ENCODE measurements around the gene TOP1. TPM values are rescaled to one million over a fixed set of nuclear protein-coding genes. Genes with fewer than 3 reads are reported as not detected.

TOP1 gene
- polyA plus RNA-seq, 1 experiment = 4.0 TPM

DNA sequence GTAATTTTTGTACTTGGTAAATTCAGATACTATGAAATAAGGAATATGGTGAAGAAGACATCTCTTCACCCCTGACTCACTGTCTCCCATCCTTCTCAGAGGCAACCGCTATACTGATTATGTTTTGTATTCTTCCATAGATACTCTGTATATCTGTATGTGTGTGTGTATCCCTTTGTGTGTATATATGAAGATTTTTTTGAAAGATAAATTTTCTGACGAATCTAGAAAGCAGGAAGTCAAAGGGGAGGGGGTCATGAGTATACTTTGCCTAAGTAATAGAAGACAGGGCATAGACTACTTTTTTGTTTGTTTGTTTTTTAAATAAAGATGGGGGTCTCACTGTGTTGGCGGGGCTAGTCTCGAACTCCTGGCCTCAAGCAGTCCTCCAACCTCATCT is 48.2 kb downstream of the TOP1 start:
- ChIA-PET CTCF (interaction anchor here (1.0 to 2.9 kb wide), 4 partner anchors 19 to 86 kb away, joined by 3 to 24 read pairs (median 4); no protein-coding TSS in a partner anchor), POLR2A (no interaction called here)
- H3K27me3 ChIP-seq (ENCODE audit: control insufficient read depth, insufficient read depth, low read length) = no peaks in the 10 kb centered on the region
- H3K4me3 ChIP-seq (ENCODE audit: low read depth, low read length) = no peak overlapping the region
- H3K36me3 ChIP-seq (ENCODE audit: control insufficient read depth, insufficient read depth, low read length) = no peaks in the 10 kb centered on the region; the same call in 1 of the 2 replicates
- no peak for TF ChIP-seq CTCF (IDR thresholded peaks at IDR 0.05; ENCODE audit: insufficient read depth, low read depth, low read length)
- no peak for DNase-seq (ENCODE audit: low read depth)

- ChIA-PET CTCF (interaction anchor here (0.6 to 2.9 kb wide), 9 partner anchors 14 to 115 kb away, joined by 3 to 24 read pairs (median 4); no protein-coding TSS in a partner anchor), POLR2A (no interaction called here)
- Histone ChIP-seq H3K27me3 (ENCODE audit: control insufficient read depth, insufficient read depth, low read length) (no peaks in the 10 kb centered on the region), H3K36me3 (ENCODE audit: control insufficient read depth, insufficient read depth, low read length) (no peaks in the 10 kb centered on the region; the same call in 1 of the 2 replicates), H3K4me3 (ENCODE audit: low read depth, low read length) (no peak overlapping the region)
- peak; percentile 68 for TF ChIP-seq CTCF (IDR thresholded peaks at IDR 0.05; ENCODE audit: insufficient read depth, low read depth, low read length)
- peak; percentile 36 for DNase-seq (ENCODE audit: low read depth)
Observed at GRCh38 chr20:41078329-41078728, 49.7 kb downstream of the TOP1 start.

- no peak for TF ChIP-seq CTCF (IDR thresholded peaks at IDR 0.05; ENCODE audit: insufficient read depth, low read depth, low read length)
- ChIA-PET CTCF (interaction anchor here (0.6 to 2.9 kb wide), 11 partner anchors 9 to 116 kb away, joined by 3 to 24 read pairs (median 4); no protein-coding TSS in a partner anchor), POLR2A (interaction anchor here (0.9 kb wide), 1 partner anchor 90 kb away, joined by 3 read pairs; no protein-coding TSS in a partner anchor)
- H3K27me3 ChIP-seq (ENCODE audit: control insufficient read depth, insufficient read depth, low read length) = no peaks in the 10 kb centered on the region
- DNase-seq (ENCODE audit: low read depth) = no peak
- H3K4me3 ChIP-seq (ENCODE audit: low read depth, low read length) = no peak overlapping the region
- no peaks in the 10 kb centered on the region; the same call in 1 of the 2 replicates for H3K36me3 ChIP-seq (ENCODE audit: control insufficient read depth, insufficient read depth, low read length)
Observed at GRCh38 chr20:41079066-41079465, 50.4 kb downstream of the TOP1 start.

DNA sequence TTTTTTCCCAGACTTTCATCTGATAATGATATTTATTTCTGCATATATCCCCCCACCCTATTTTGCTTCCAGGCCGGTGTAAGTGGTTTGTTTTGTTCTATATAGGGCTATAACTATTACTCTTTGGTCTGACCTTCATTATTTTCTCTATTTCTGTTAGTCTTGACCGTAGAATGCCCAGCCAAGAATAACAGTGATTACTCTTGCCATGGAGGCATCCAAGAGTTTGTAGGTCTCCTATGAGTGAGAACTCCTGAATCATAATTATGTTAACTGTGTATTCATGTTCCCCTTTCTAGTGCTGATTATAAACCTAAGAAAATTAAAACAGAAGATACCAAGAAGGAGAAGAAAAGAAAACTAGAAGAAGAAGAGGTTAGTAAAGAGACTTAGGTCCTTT is 52.2 kb downstream of the TOP1 start:
- H3K36me3 ChIP-seq (ENCODE audit: control insufficient read depth, insufficient read depth, low read length) = peaks cover 4% of the 10 kb centered on the region
- no peak overlapping the region for H3K4me3 ChIP-seq (ENCODE audit: low read depth, low read length)
- TF ChIP-seq CTCF (IDR thresholded peaks at IDR 0.05; ENCODE audit: insufficient read depth, low read depth, low read length) = no peak
- POLR2A ChIA-PET = no interaction called here
- no peak for DNase-seq (ENCODE audit: low read depth)
- CTCF ChIA-PET = interaction anchor here (2.3 to 3.0 kb wide), 2 partner anchors 14 to 111 kb away, joined by 7 to 19 read pairs; no protein-coding TSS in a partner anchor
- no peaks in the 10 kb centered on the region for H3K27me3 ChIP-seq (ENCODE audit: control insufficient read depth, insufficient read depth, low read length)

DNA sequence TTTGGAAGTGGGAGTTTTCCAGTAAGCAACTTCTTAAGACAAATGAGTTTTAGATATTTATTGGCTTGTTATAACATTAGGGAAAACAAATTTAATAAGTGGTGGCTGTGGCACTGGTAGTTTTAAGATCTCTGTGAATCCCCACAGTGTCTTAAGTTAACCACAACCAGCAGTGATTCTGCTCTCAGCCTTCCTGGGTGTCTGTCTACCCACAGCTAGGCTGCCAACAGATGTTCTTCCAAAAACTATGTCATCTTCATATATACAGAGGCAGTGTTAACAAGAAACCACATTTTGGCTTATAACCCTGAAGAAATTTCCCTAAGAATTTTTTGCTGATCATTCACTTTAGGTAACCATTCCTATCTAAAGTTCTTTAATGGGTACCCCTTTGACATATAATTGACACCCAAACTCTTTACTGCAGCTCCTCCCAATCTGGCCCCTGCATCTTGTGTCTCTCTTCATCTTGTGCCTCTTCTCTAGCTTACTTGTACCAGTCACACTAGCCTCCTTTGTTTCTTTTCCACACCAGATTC is 52.7 kb downstream of the TOP1 start:
- CTCF ChIA-PET = interaction anchor here (1.6 to 3.0 kb wide), 4 partner anchors 14 to 112 kb away, joined by 4 to 19 read pairs (median 7); no protein-coding TSS in a partner anchor
- Histone ChIP-seq H3K27me3 (ENCODE audit: control insufficient read depth, insufficient read depth, low read length) (no peaks in the 10 kb centered on the region), H3K4me3 (ENCODE audit: low read depth, low read length) (no peak overlapping the region), H3K36me3 (ENCODE audit: control insufficient read depth, insufficient read depth, low read length) (peaks cover 4% of the 10 kb centered on the region)
- no peak for TF ChIP-seq CTCF (IDR thresholded peaks at IDR 0.05; ENCODE audit: insufficient read depth, low read depth, low read length)
- no peak for DNase-seq (ENCODE audit: low read depth)
- POLR2A ChIA-PET = no interaction called here

Data from BJ (cell line).